Liver (tissue), 3 donors: Measurements from ENCODE around the gene POLR3GL.

Experiments
- CTCF ChIP-seq: fragments of 150-350 bp; IDR thresholded peaks from 2 replicates; pipeline ENCODE4 v1.5.1; 2017; ENCODE audit warnings: improper control_type of control experiment, low read depth, low read length; ENCODE audit not compliant: missing input control
- FOXA1 ChIP-seq: IDR thresholded peaks from 2 replicates; pipeline ENCODE4 v1.6.1; 2016; ENCODE audit warnings: antibody characterized with exemption
- GABPA ChIP-seq, 2 donors: IDR thresholded peaks in 1 of 2; conservative IDR thresholded peaks in 1 of 2; 2 replicates each; pipeline ENCODE4 v1.6.1; 2016; ENCODE audit warnings: antibody characterized with exemption in 2 of 2, mild to moderate bottlenecking in 1 of 2, moderate library complexity in 1 of 2
- JUND ChIP-seq, 2 donors: IDR thresholded peaks; 2 replicates each; pipeline ENCODE4 v1.6.1; 2016; ENCODE audit warnings: antibody characterized with exemption in 2 of 2
- MAX ChIP-seq: IDR thresholded peaks from 2 replicates; pipeline ENCODE4 v1.6.1; 2016; ENCODE audit warnings: antibody characterized with exemption
- RAD21 ChIP-seq, 2 donors: IDR thresholded peaks; 2 replicates each; pipeline ENCODE4 v1.6.1; 2016; ENCODE audit warnings: antibody characterized with exemption in 2 of 2, mild to moderate bottlenecking in 2 of 2
- REST ChIP-seq: IDR thresholded peaks from 2 replicates; pipeline ENCODE4 v1.6.1; 2016; ENCODE audit warnings: antibody characterized with exemption, mild to moderate bottlenecking
- SP1 ChIP-seq: IDR thresholded peaks from 2 replicates; pipeline ENCODE4 v1.6.1; 2018; ENCODE audit warnings: antibody characterized with exemption, mild to moderate bottlenecking
- YY1 ChIP-seq: IDR thresholded peaks from 2 replicates; pipeline ENCODE4 v1.6.1; 2016; ENCODE audit warnings: antibody characterized with exemption, mild to moderate bottlenecking
- ZBTB33 ChIP-seq: IDR thresholded peaks from 2 replicates; pipeline ENCODE4 v1.6.1; 2016; ENCODE audit warnings: antibody characterized with exemption
- donor health status: healthy.
- donor health status: healthy.

GRCh38 chr1:145980457-145980994 lies 16.0 kb downstream of the POLR3GL start:
- TF ChIP-seq CTCF (no peak), RAD21 (IDR thresholded peaks at IDR 0.05) (no peak), GABPA (IDR thresholded peaks at IDR 0.05 in 1 of 2, conservative IDR thresholded peaks at IDR 0.05 in 1 of 2) (no peak), MAX (peak; percentile 56), ZBTB33 (no peak), JUND (IDR thresholded peaks at IDR 0.05) (peak in 1 of 2 donors; percentile 70), YY1 (no peak), FOXA1 (no peak), SP1 (peak; percentile 67), REST (peak; percentile 19)
